ENCODE results near the gene TAF11L7. TPM values are rescaled to one million over a fixed set of nuclear protein-coding genes. Genes with fewer than 3 reads are reported as not detected.
"Not testable (repeated sequence)": the region's sequence is repeated elsewhere in the genome, so short reads cannot be mapped to it uniquely, and the experiment has no call there.

Gene TAF11L7
- total and polyA plus RNA-seq, 4 donors = not detected

DNA sequence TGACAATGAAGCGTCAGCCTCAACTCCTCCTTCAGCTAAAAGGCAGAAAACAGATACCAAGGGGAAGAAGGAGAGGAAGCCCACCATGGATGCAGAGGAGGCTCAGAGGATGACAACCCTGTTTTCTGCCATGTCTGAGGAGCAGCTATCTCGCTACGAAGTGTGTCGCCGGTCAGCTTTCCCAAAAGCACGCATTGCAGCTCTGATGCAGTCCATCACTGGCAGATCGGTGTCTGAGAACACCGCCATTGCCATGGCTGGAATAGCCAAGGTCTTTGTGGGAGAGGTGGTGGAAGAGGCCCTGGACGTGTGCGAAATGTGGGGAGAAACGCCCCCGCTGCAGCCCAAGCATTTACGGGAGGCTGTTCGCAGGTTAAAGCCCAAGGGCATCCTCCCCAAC is 19.4 kb upstream of the TAF11L7 start:
- Histone ChIP-seq H3K4me3 (no peak overlapping the region), H3K27ac (ENCODE audit: low read depth in 1 of 2, low read length in 1 of 2) (no peak overlapping the region), H3K9ac (ENCODE audit: insufficient read depth in 1 of 2, low read length in 2 of 2) (no peak overlapping the region), H3K9me3 (ENCODE audit: control insufficient read depth in 4 of 4, insufficient read depth in 3 of 4, low read length in 3 of 4) (no peaks in the 10 kb centered on the region), H3K36me3 (ENCODE audit: control insufficient read depth in 4 of 4, insufficient read depth in 4 of 4, low read length in 4 of 4) (no peaks in the 10 kb centered on the region), H3K4me1 (ENCODE audit: control insufficient read depth in 5 of 5, insufficient read depth in 5 of 5, low read length in 5 of 5) (no peaks in the 10 kb centered on the region), H3K27me3 (ENCODE audit: control insufficient read depth in 3 of 3, insufficient read depth in 3 of 3, low read length in 2 of 3) (no peaks in the 10 kb centered on the region)
- ATAC-seq (ENCODE audit: insufficient read depth, low FRiP score) (no peak), DNase-seq (no peak)
- WGBS, 2 donors = 96 to 97% methylated on average over 14 of the region's 14 CpGs
- TF ChIP-seq, protein P1, sequence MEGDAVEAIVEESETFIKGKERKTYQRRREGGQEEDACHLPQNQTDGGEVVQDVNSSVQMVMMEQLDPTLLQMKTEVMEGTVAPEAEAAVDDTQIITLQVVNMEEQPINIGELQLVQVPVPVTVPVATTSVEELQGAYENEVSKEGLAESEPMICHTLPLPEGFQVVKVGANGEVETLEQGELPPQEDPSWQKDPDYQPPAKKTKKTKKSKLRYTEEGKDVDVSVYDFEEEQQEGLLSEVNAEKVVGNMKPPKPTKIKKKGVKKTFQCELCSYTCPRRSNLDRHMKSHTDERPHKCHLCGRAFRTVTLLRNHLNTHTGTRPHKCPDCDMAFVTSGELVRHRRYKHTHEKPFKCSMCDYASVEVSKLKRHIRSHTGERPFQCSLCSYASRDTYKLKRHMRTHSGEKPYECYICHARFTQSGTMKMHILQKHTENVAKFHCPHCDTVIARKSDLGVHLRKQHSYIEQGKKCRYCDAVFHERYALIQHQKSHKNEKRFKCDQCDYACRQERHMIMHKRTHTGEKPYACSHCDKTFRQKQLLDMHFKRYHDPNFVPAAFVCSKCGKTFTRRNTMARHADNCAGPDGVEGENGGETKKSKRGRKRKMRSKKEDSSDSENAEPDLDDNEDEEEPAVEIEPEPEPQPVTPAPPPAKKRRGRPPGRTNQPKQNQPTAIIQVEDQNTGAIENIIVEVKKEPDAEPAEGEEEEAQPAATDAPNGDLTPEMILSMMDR (IDR thresholded peaks at IDR 0.05; ENCODE audit: control extremely low read depth, extremely low read depth) = no peak

- WGBS, 2 donors = 70 to 73% methylated on average over 6 of the region's 6 CpGs
- H3K4me3 ChIP-seq; H3K27ac ChIP-seq (ENCODE audit: low read depth in 1 of 2, low read length in 1 of 2); H3K36me3 ChIP-seq (ENCODE audit: control insufficient read depth in 4 of 4, insufficient read depth in 4 of 4, low read length in 4 of 4); DNase-seq; H3K9me3 ChIP-seq (ENCODE audit: control insufficient read depth in 4 of 4, insufficient read depth in 3 of 4, low read length in 3 of 4); H3K4me1 ChIP-seq (ENCODE audit: control insufficient read depth in 5 of 5, insufficient read depth in 5 of 5, low read length in 5 of 5); ATAC-seq (ENCODE audit: insufficient read depth, low FRiP score); H3K27me3 ChIP-seq (ENCODE audit: control insufficient read depth in 3 of 3, insufficient read depth in 3 of 3, low read length in 2 of 3); H3K9ac ChIP-seq (ENCODE audit: insufficient read depth in 1 of 2, low read length in 2 of 2): not testable (repeated sequence)
These were observed 18.3 kb upstream of the TAF11L7 start, which contains the start of gene TAF11L11 for GRCh38 chr5:17603880-17604279. Gene TAF11L11, plus strand, starts transcription at chr5:17604183.

DNA sequence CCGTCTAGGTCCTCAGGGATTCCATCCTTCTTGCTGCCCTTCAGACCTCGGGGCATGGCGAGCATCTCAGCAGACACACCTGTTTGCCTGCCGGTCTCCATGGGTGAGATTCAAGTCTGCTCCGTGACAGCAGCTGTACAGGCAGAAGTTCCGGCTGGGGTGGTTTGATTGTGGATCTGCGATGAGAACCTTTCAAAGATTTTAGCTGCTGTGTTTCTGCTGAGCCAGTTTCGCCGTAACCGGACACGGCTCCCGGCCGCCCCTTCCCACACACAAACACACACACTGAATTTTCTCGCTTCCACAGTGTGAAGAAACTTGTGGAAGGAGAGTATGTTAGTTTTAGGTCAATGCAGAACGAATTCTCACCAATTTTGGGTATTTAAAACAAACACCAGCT is 12.2 kb upstream of the TAF11L7 start, which contains the start of gene TAF11L10:
Gene TAF11L10 (minus strand): TSS at position 101 of the 400 bp plus-strand sequence.
- not testable (repeated sequence) for H3K4me3 ChIP-seq; H3K4me1 ChIP-seq (ENCODE audit: control insufficient read depth in 5 of 5, insufficient read depth in 5 of 5, low read length in 5 of 5); H3K36me3 ChIP-seq (ENCODE audit: control insufficient read depth in 4 of 4, insufficient read depth in 4 of 4, low read length in 4 of 4); ATAC-seq (ENCODE audit: insufficient read depth, low FRiP score); DNase-seq; H3K27ac ChIP-seq (ENCODE audit: low read depth in 1 of 2, low read length in 1 of 2); H3K27me3 ChIP-seq (ENCODE audit: control insufficient read depth in 3 of 3, insufficient read depth in 3 of 3, low read length in 2 of 3); H3K9ac ChIP-seq (ENCODE audit: insufficient read depth in 1 of 2, low read length in 2 of 2); H3K9me3 ChIP-seq (ENCODE audit: control insufficient read depth in 4 of 4, insufficient read depth in 3 of 4, low read length in 3 of 4)
- no CpG with 5 or more reads among the region's 15 CpGs for WGBS, 2 donors

GRCh38 chr5:17594255-17594654 is 8.7 kb upstream of the TAF11L7 start, which contains the start of gene TAF11L9:
Gene TAF11L9, minus strand, starts transcription at chr5:17594394.
- not testable (repeated sequence) for H3K9me3 ChIP-seq (ENCODE audit: control insufficient read depth in 4 of 4, insufficient read depth in 3 of 4, low read length in 3 of 4); H3K36me3 ChIP-seq (ENCODE audit: control insufficient read depth in 4 of 4, insufficient read depth in 4 of 4, low read length in 4 of 4); DNase-seq; ATAC-seq (ENCODE audit: insufficient read depth, low FRiP score); H3K27ac ChIP-seq (ENCODE audit: low read depth in 1 of 2, low read length in 1 of 2); H3K4me1 ChIP-seq (ENCODE audit: control insufficient read depth in 5 of 5, insufficient read depth in 5 of 5, low read length in 5 of 5); H3K27me3 ChIP-seq (ENCODE audit: control insufficient read depth in 3 of 3, insufficient read depth in 3 of 3, low read length in 2 of 3); H3K9ac ChIP-seq (ENCODE audit: insufficient read depth in 1 of 2, low read length in 2 of 2); H3K4me3 ChIP-seq
- 92 to 100% methylated on average over 3 to 10 of the region's 15 CpGs for WGBS, 2 donors

GRCh38 chr5:17590860-17591259 is 5.3 kb upstream of the TAF11L7 start, which contains the start of gene TAF11L8:
Gene TAF11L8, minus strand, starts transcription at chr5:17590960.
- not testable (repeated sequence) for ATAC-seq (ENCODE audit: insufficient read depth, low FRiP score); H3K9ac ChIP-seq (ENCODE audit: insufficient read depth in 1 of 2, low read length in 2 of 2); H3K27me3 ChIP-seq (ENCODE audit: control insufficient read depth in 3 of 3, insufficient read depth in 3 of 3, low read length in 2 of 3); H3K4me3 ChIP-seq; DNase-seq; H3K27ac ChIP-seq (ENCODE audit: low read depth in 1 of 2, low read length in 1 of 2); H3K36me3 ChIP-seq (ENCODE audit: control insufficient read depth in 4 of 4, insufficient read depth in 4 of 4, low read length in 4 of 4); H3K4me1 ChIP-seq (ENCODE audit: control insufficient read depth in 5 of 5, insufficient read depth in 5 of 5, low read length in 5 of 5); H3K9me3 ChIP-seq (ENCODE audit: control insufficient read depth in 4 of 4, insufficient read depth in 3 of 4, low read length in 3 of 4)
- no CpG with 5 or more reads among the region's 16 CpGs for WGBS, 2 donors

Small RNAs within 50 kb of the gene (small RNA-seq; reads per million reads assigned to genes)
- gene AC233724.3 (ENCODE audit: low replicate concordance) (not detected), gene AC233724.6 (ENCODE audit: low replicate concordance) (not detected), gene AC233724.7 (ENCODE audit: low replicate concordance) (not detected)

Other genes with a start within 250 kb of the TAF11L7 start
- gene TAF11L2, start 87.5 kb downstream of the TAF11L7 start, total RNA-seq = not detected
- under 1 TPM in 1 of 2 donors, not detected in 1; 0.29 TPM for gene TAF11L2, start 87.5 kb downstream of the TAF11L7 start, polyA plus RNA-seq
- gene TAF11L3, start 67.4 kb downstream of the TAF11L7 start, total RNA-seq = not detected
- gene TAF11L3, start 67.4 kb downstream of the TAF11L7 start, polyA plus RNA-seq = not detected
- gene TAF11L4, start 64.0 kb downstream of the TAF11L7 start, total RNA-seq = not detected
- not detected for gene TAF11L4, start 64.0 kb downstream of the TAF11L7 start, polyA plus RNA-seq
- not detected for gene TAF11L5, start 60.5 kb downstream of the TAF11L7 start, total RNA-seq
- gene TAF11L5, start 60.5 kb downstream of the TAF11L7 start, polyA plus RNA-seq = not detected
- not detected for gene TAF11L6, start 57.1 kb downstream of the TAF11L7 start, total RNA-seq
- not detected for gene TAF11L6, start 57.1 kb downstream of the TAF11L7 start, polyA plus RNA-seq
- not detected for gene TAF11L8, start 5.2 kb upstream of the TAF11L7 start, total RNA-seq
- not detected for gene TAF11L8, start 5.2 kb upstream of the TAF11L7 start, polyA plus RNA-seq
- gene TAF11L9, start 8.6 kb upstream of the TAF11L7 start, total RNA-seq = not detected
- not detected for gene TAF11L9, start 8.6 kb upstream of the TAF11L7 start, polyA plus RNA-seq
- gene TAF11L10, start 12.1 kb upstream of the TAF11L7 start, total RNA-seq = not detected
- gene TAF11L10, start 12.1 kb upstream of the TAF11L7 start, polyA plus RNA-seq = not detected
- gene TAF11L11, start 18.4 kb upstream of the TAF11L7 start, total RNA-seq = not detected
- gene TAF11L11, start 18.4 kb upstream of the TAF11L7 start, polyA plus RNA-seq = not detected
- gene TAF11L12, start 24.6 kb upstream of the TAF11L7 start, total RNA-seq = not detected
- gene TAF11L12, start 24.6 kb upstream of the TAF11L7 start, polyA plus RNA-seq = not detected
- gene TAF11L13, start 46.3 kb upstream of the TAF11L7 start, total RNA-seq = not detected
- not detected for gene TAF11L13, start 46.3 kb upstream of the TAF11L7 start, polyA plus RNA-seq
- not detected for gene TAF11L14, start 48.7 kb upstream of the TAF11L7 start, total RNA-seq
- gene TAF11L14, start 48.7 kb upstream of the TAF11L7 start, polyA plus RNA-seq = not detected